GM10266 (cell line): ENCODE data around the gene ERCC3.

Experiments used
- DNase-seq: peaks from one replicate; pipeline ENCODE4 v3.0.0; 2012; ENCODE audit errors: extremely low spot score
- CTCF ChIP-seq: IDR thresholded peaks from 2 replicates; pipeline ENCODE4 v1.5.1; 2012; ENCODE audit warnings: mild to moderate bottlenecking, low read depth; ENCODE audit not compliant: control insufficient read depth, insufficient read depth; ENCODE audit errors: missing control alignments

Gene ERCC3

GRCh38 chr2:127279781-127280180 lies 14.2 kb downstream of the ERCC3 start:
- DNase-seq: no peak
- TF ChIP-seq CTCF: no peak

GRCh38 chr2:127278959-127279358 lies 15.0 kb downstream of the ERCC3 start:
- no peak for DNase-seq
- TF ChIP-seq CTCF: no peak

GRCh38 chr2:127277028-127277427 lies 16.9 kb downstream of the ERCC3 start:
- TF ChIP-seq CTCF: no peak

GRCh38 chr2:127275789-127276188 lies 18.2 kb downstream of the ERCC3 start:
- no peak for TF ChIP-seq CTCF
- no peak for DNase-seq

More at GRCh38 chr2:127277028-127277427, 16.9 kb downstream of the ERCC3 start:
- no peak for DNase-seq

- no peak for DNase-seq
- no peak for TF ChIP-seq CTCF
Observed at GRCh38 chr2:127275356-127275755, 18.6 kb downstream of the ERCC3 start.

- DNase-seq: no peak
- TF ChIP-seq CTCF: peak; percentile 14
Observed at GRCh38 chr2:127270663-127271062, 23.3 kb downstream of the ERCC3 start.

- no peak for DNase-seq
Observed at GRCh38 chr2:127261804-127262406, 32.0 kb downstream of the ERCC3 start.

More at GRCh38 chr2:127261804-127262406, 32.0 kb downstream of the ERCC3 start:
- no peak for TF ChIP-seq CTCF
